Measurements from ENCODE around the gene DYNC1I2.

- no peak for TF ChIP-seq ELF4 (IDR thresholded peaks at IDR 0.05)
- no peak for TF ChIP-seq TARDBP (IDR thresholded peaks at IDR 0.05)
- no peak for TF ChIP-seq BHLHE40 (IDR thresholded peaks at IDR 0.05; ENCODE audit: borderline replicate concordance)
- no peak for TF ChIP-seq FOXM1 (IDR thresholded peaks at IDR 0.05; ENCODE audit: borderline replicate concordance)
- TF ChIP-seq SP1 (IDR thresholded peaks at IDR 0.05), result no peak
- TF ChIP-seq NFRKB (IDR thresholded peaks at IDR 0.05), result no peak
Observed at GRCh38 chr2:171735991-171736710, 48.9 kb downstream of the DYNC1I2 start.

Measured in HEK293T (cell line).